HG03159 (cell line): Measurements from ENCODE around the gene SEPTIN1.

ENCODE experiments used
- ATAC-seq: cut with Tn5 transposase; IDR thresholded peaks from one replicate; pipeline ENCODE4 v1.9.1; 2021; ENCODE audit warnings: mild to moderate bottlenecking, moderate library complexity; ENCODE audit not compliant: unreplicated experiment

The SEPTIN1 gene

GRCh38 chr16:30358990-30359870, 23.1 kb downstream of the SEPTIN1 start:
- no peak for ATAC-seq

- no peak for ATAC-seq
These were observed 23.8 kb downstream of the SEPTIN1 start for GRCh38 chr16:30358577-30358936.

- ATAC-seq, result no peak
These were observed 24.4 kb downstream of the SEPTIN1 start for GRCh38 chr16:30357715-30358576.

GRCh38 chr16:30357085-30357714, 25.2 kb downstream of the SEPTIN1 start:
- no peak for ATAC-seq

- no peak for ATAC-seq
These were observed 25.8 kb downstream of the SEPTIN1 start for GRCh38 chr16:30356401-30357084.

- peak; percentile 3 for ATAC-seq
These were observed 26.4 kb downstream of the SEPTIN1 start for GRCh38 chr16:30355954-30356308.

- ATAC-seq, result peak; percentile 54
These were observed 27.0 kb downstream of the SEPTIN1 start, which contains the start of gene CD2BP2 for GRCh38 chr16:30355144-30355953. Gene CD2BP2, minus strand, starts transcription at chr16:30355308. Its CDS starts 627 bp downstream, at chr16:30354681.

GRCh38 chr16:30354423-30355143, 27.8 kb downstream of the SEPTIN1 start:
- peak; percentile 5 for ATAC-seq

GRCh38 chr16:30353438-30354129, 28.8 kb downstream of the SEPTIN1 start:
- no peak for ATAC-seq

GRCh38 chr16:30352488-30353401, 29.6 kb downstream of the SEPTIN1 start:
- no peak for ATAC-seq

- ATAC-seq, result no peak
These were observed 30.6 kb downstream of the SEPTIN1 start for GRCh38 chr16:30351586-30352419.

GRCh38 chr16:30351001-30351441, 31.3 kb downstream of the SEPTIN1 start:
- no peak for ATAC-seq

- no peak for ATAC-seq
These were observed 32.1 kb downstream of the SEPTIN1 start for GRCh38 chr16:30350134-30350871.

- ATAC-seq, result no peak
These were observed 32.7 kb downstream of the SEPTIN1 start for GRCh38 chr16:30349675-30350074.

- ATAC-seq, result no peak
These were observed 33.4 kb downstream of the SEPTIN1 start for GRCh38 chr16:30348929-30349328.

GRCh38 chr16:30348113-30348512, 34.2 kb downstream of the SEPTIN1 start:
- ATAC-seq, result no peak
